HG03280 (cell line): ENCODE measurements around the gene MTHFD2.
"Not testable (repeated sequence)": the region's sequence is repeated elsewhere in the genome, so short reads cannot be mapped to it uniquely, and the experiment has no call there.

Experiments
- ATAC-seq: cut with Tn5 transposase; IDR thresholded peaks from one replicate; pipeline ENCODE4 v1.9.1; 2021; ENCODE audit warnings: mild to moderate bottlenecking, moderate library complexity; ENCODE audit not compliant: unreplicated experiment

Gene MTHFD2

DNA sequence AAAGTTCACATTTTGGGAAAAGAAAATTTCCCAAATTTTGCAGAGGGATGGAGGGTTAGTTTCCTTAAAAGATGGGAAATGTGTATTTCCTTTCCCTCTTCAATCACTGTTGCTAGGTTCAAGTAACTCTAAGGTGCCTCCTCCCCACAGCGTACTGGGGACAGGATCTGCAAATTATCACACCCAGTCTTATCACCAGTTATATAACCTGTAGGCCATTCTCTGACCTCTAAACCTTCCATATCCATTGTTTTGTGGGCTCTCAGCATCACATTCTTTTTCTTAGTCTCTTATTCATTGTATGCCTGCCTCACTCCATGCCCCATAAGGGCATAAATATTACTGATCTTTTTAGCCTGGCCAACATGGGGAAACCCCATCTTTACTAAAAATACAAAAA is 3.6 kb upstream of the MTHFD2 start:
- ATAC-seq = no peak

DNA sequence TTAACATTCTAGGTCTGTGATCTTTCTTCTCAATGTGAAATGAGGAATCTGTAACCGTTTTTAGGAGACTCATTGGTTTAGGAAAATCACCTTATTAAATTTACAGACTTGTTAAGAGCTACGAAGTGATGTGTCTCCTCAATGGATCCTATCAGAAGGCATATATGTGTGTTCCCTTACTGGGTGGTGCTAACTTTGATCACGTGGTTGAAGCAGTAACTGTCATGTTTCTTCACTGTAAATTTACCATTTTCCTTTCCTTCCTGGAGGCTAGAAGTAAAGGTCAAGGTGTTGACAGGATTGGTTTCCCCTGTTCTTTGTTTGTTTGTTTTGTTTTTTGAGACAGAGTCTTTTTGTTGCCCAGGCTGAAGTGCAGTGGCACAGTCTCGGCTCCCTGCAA is 1.4 kb upstream of the MTHFD2 start:
- ATAC-seq = no peak

DNA sequence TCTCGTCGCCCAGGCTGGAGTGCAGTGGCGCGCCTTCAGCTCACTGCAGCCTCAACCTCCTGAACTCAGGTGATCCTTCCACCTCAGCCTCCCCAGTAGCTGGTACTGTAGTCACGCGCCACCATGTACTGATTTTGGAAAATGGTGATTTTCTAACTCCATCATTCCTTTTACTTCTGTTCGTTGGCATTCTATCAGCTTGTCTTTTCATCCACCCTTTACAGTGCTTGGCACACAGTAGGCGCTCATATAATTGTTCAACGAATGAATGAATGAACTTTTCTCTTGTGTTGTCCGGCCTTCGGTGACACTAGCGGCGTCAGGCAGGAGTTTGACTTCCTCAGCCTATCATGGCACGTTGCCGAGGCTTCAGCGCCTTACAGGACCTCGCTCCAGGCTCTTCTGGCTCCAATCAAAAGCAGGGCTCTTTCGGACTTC is 373 bp upstream of the MTHFD2 start:
- ATAC-seq = no peak

DNA sequence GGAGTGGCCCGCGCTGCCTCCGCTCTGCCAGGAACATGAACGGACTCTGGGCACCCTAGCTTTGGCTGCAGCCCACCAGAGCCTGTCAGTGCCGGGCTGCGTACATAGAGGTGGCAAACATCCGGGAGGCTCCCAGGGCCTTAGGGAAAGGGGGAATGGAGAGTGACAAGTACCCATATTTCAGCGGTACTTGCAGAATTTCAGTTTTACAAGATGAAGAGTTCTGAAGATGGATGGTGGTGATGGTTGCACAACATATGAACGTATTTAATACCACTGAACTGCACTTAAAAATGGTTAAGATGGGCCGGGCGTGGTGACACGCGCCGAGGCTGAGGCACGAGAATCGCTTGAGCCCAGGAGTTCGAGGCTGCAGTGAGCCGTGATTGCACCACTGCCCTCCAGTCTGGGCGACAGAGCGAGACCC is 873 bp downstream of the MTHFD2 start:
- ATAC-seq = no peak

DNA sequence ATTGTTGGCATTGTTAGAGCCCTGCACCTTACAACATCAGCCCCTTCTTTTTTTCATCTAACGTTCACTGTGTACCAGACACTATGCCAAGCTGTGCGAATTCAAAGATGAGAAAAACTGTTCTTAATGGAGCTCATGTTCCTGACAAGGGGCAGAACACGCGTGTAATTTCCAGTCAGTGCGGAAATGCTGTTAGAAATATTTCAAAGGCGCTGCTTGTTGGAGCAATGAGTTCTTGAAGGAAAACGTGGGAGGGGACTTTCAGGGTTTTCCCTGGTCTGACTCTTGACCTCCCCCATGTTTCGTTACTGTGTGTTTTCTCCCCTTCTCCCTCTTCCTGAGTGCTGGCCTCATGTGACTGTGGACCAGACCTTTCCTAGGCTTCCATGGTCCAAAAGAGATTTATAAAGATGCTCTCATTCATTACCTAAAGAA is 1.5 kb downstream of the MTHFD2 start:
- no peak for ATAC-seq

GRCh38 chr2:74201196-74201595 is 2.8 kb downstream of the MTHFD2 start:
- no peak for ATAC-seq

DNA sequence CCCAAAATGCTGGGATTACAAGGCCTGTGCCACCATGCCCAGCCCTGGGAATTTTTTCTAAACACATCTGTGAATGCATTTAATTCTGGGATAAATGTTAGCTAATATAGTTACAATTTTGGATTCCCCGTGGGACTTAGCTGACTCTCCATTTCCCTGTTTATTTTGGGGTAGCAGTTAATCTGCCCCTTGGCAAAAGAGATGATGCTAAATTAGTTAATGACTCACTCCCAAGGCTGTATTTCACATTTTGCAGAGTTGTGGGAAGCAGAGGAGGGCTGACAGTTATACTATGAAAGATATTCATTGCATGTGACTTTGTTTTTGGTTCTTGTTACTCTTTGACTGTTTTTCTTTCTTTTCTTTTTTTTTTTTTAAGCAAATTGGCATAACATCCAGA is 3.2 kb downstream of the MTHFD2 start:
- no peak for ATAC-seq

GRCh38 chr2:74204436-74204835 is 6.0 kb downstream of the MTHFD2 start:
- ATAC-seq = no peak

DNA sequence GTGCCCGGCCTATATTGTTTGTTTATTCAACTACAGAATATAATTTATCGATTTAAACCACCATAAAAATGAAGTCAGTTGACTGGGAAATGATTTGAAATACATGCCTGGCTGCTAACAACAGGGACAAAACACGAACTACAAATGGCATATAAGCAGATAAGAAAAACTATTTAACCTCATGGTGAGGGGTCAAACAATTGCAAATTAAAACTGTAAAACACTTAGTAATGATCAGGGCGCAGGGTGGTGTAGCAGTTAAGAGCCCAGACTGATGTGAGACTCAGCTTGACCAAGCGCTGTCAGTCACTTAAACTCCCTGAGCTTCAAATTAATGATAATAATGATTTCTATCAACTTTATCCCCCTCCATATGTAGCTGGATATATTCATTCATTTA is 6.7 kb downstream of the MTHFD2 start:
- ATAC-seq = no peak

DNA sequence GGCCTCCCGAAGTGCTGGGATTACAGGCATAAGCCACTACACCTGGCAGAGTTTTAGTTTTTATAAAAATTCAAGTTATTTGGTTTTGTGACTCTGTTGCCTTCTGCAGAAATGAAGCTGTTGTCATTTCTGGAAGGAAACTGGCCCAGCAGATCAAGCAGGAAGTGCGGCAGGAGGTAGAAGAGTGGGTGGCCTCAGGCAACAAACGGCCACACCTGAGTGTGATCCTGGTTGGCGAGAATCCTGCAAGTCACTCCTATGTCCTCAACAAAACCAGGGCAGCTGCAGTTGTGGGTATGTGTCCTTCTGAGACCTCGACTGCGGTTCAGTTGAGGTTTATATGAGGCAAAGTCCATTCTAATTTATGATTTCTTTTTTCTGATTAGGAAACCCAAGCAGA is 7.2 kb downstream of the MTHFD2 start:
- ATAC-seq = no peak

- ATAC-seq = peak; percentile 82
Observed at GRCh38 chr2:74206180-74206688, 7.8 kb downstream of the MTHFD2 start.

DNA sequence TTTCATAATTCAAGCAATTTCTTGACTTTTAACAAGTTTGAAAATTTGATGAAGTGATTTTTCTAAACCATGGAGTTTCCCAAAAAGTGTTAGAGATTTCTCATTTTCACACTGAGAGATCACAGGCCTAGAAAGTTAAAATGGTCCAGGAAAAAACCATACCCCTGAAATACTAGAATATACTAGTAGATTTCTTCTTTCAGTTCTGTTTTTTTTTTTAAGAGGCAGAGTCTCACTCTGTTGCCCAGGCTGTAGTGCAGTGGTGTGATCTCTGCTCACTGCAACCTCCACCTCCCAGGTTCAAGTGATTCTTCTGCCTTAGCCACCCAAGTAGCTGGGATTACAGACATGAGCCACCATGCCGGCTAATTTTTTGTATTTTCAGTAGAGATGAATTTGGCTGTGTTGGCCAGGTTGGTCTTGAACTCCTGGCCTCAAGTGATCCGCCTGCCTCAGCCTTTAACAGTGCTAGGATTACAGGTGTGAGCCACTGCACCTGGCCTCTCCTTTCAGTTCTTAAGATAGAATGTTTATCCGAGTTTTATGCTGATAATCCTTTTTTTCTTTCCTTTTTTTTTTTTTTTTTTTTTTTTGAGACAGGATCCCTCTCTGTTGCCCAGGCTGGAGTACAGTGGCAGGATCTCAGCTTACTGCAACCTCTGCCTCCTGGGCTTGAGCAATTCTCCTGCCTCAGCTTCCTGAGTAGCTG is 14.4 kb downstream of the MTHFD2 start:
- ATAC-seq = no peak

DNA sequence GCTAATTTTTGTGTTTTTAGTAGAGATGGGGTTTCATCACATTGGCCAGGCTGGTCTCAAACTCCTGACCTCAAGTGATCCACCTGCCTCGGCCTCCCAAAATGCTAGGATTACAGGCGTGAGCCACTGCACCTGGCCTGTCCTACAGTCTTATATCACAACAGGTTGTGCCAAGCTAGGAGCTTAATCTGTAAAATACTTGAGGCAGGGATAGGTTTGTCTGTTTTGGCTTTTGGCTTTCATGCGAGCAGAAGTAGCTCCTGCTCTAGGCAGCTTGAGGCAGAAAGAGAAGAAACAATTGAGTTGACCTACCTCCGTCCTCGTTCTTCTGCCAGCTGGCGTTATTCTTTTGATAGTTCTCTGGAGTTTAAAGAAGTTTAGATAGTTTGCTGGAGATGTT is 17.4 kb downstream of the MTHFD2 start:
- not testable (repeated sequence) for ATAC-seq

DNA sequence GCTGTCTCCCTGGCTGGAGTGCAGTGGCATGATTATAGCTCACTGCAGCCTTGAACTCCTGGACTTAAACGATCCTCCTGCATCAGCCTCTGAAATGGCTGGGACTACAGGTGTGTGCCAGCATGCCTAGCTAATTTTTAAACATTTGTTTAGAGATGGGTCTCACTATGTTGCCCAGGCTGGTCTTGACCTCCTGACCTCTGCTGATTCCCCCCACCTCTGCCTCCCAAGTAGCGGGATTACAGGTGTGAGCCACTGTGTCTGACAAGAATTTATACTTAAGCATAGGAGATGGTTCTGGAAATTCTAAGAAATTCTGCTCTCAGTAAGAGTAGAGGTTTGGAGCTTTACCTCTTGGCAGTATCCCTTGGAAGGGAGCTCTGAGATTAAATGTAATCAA is 18.2 kb downstream of the MTHFD2 start:
- no peak for ATAC-seq

DNA sequence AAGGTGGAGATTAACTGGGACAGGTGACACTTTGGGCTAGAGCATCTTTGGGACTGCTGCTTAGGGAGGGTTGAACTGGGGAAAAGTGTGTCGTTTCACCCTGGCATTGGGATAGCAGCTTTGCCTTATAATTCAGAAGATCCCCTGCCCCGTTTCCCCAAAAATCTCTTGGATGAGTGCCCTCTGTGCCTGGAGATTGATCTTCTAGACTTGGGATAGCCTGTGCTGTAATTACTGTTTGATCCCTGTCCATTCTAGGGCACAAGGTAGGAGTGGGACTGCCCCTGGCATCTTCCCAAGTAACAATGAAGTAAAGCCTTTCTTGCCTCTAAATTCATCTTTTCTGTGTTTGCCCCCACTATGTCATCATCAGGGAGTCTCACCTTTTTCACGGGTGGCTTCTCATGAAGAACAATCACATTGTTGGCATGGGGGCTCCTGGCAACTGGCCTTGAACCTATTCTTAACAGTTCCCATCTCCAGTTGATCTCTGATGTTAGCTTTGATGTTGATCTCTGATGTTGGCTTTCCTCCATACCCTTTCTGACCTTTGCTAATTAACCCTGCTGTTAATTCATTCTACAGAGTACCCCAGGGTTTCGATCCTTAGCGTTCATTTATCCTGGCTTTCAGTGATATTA is 21.6 kb downstream of the MTHFD2 start:
- no peak for ATAC-seq

GRCh38 chr2:74221091-74221490 is 22.7 kb downstream of the MTHFD2 start:
- no peak for ATAC-seq

DNA sequence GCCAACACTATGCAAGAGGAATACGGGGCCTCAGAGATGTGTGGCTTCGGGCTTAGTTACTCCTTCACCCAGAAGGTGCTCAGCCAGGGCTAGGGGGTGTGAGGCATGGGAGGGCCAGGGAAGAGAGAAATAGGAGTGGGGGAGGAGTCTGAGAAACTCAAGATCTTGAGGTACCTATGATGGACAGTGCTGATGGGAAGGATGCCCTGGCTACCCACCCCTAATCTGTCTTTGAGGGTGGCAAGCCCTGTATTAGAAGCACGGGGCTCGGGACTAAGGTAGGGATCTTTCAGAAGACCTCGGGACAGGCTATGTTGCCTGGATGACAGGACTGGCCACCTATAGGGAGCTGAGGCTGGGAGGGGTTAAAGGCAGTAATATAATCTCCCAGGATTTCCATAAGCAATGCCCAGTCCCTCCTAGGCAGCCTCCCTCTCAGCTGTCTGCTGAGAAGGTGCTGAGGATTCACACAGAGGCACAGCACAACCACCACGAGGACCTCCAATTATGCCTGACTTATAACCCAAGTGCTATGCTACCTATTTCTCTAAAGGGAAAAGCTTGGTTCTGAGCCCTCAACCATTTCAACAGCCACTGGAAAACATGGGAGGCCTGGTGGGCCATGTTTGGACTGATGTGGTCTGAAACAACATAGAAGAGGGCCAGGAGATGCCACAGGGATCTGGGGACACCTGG is 23.3 kb downstream of the MTHFD2 start:
- no peak for ATAC-seq

- ATAC-seq = no peak
Observed at GRCh38 chr2:74222300-74222650, 23.9 kb downstream of the MTHFD2 start.

- ATAC-seq = no peak
Observed at GRCh38 chr2:74223941-74224770, 25.7 kb downstream of the MTHFD2 start.

DNA sequence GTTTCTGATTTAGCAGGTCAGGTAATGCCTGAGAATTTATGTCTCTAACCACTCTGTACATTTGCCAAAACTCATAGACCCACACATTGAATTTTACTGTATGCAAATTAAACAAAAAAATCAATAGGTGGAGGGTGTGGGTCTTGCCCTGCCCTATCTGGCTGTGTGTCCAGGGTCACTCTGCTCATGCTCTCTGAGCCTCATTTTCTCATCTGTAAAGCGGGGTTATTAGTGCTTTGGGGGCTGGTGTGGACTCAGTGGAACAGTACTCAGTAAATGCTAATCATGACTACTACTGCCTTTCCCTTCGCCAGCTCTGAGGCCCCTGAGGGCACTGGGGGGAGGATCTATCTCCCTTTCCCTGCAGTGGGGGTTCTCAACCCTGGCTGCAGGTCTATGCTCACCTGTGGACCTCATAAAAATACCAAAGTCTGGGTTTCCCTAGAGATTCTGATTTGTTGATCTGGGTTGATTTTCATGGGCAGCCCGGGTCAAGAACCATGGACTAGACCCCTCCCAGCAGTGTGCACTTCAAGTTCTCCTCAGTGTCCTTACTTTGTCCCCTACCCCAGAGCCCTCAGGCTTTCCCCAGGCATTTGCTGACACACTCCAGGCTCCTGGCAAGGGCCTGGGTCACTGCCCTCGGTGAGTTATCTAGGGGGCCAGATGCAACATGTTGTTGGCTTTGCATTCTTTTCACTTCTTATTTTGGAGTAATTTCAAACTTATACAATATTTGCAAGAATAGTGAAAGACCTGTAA is 27.5 kb downstream of the MTHFD2 start:
- ATAC-seq = no peak
